SK-N-SH (cell line): ENCODE data around the gene ACYP2. TPM values are rescaled to one million over a fixed set of nuclear protein-coding genes. Genes with fewer than 3 reads are reported as not detected.

Experiments used
- CTCF ChIA-PET: fragments of 300-600, 350-600 bp; formaldehyde crosslinking; extraction: SDS; loops from one replicate; lab custom pipeline; 2021; lab: Yijun Ruan, JAX
- POLR2A ChIA-PET: fragments of 350-600 bp; sonication (Branson Sonifier 250); formaldehyde crosslinking; extraction: SDS; loops from one replicate; lab custom pipeline; 2020; ENCODE audit warnings: antibody characterized with exemption, inconsistent platforms; lab: Yijun Ruan, JAX
- DNase-seq: peaks from one replicate; pipeline ENCODE4 v3.0.0; 2012
- H2AFZ ChIP-seq: fragments of 200-600 bp; sonication (generic); 2 replicates; pipeline ENCODE4 v1.8.1; 2016; ENCODE audit warnings: antibody characterized with exemption, mild to moderate bottlenecking, low read depth
- H3F3A ChIP-seq: fragments of 200-600 bp; sonication (generic); replicated peaks from 2 replicates; pipeline ENCODE3; 2016; ENCODE audit warnings: antibody characterized with exemption, mild to moderate bottlenecking; ENCODE audit not compliant: insufficient read depth
- H3K27ac ChIP-seq, 2 experiments: fragments of 200-500 bp in 1 of 2; fragments of 200-600 bp in 1 of 2; sonication (Bioruptor generic) in 1 of 2; sonication (generic), shearing (Covaris generic) in 1 of 2; 2 replicates each; pipeline versions ENCODE4 v1.5.1 to v1.6.1; 2014 to 2016; ENCODE audit warnings: low read depth in 2 of 2, inconsistent platforms in 1 of 2, low read length in 1 of 2, mild to moderate bottlenecking in 1 of 2, mixed read lengths in 1 of 2
- H3K27me3 ChIP-seq: fragments of 200-600 bp; sonication (generic), shearing (Covaris generic); 2 replicates; pipeline ENCODE4 v1.6.1; 2016; ENCODE audit warnings: mixed run types; ENCODE audit not compliant: insufficient read depth
- H3K36me3 ChIP-seq, 2 experiments: fragments of 200-500 bp in 1 of 2; fragments of 200-600 bp in 1 of 2; sonication (Bioruptor generic) in 1 of 2; sonication (generic) in 1 of 2; replicated peaks in 1 of 2; 2 replicates each; pipeline versions ENCODE3 to v1.5.1; 2014 to 2016; ENCODE audit warnings: low read length in 1 of 2, mild to moderate bottlenecking in 1 of 2; ENCODE audit not compliant: insufficient read depth in 2 of 2, control insufficient read depth in 1 of 2
- H3K4me1 ChIP-seq, 2 experiments: fragments of 200-500 bp in 1 of 2; fragments of 200-600 bp in 1 of 2; sonication (Bioruptor generic) in 1 of 2; sonication (generic), shearing (Covaris generic) in 1 of 2; 2 replicates each; pipeline versions ENCODE4 v1.5.1 to v1.6.1; 2014 to 2016; ENCODE audit warnings: low read depth in 1 of 2, low read length in 1 of 2, mixed run types in 1 of 2; ENCODE audit not compliant: insufficient read depth in 2 of 2, control insufficient read depth in 1 of 2
- H3K4me2 ChIP-seq: fragments of 200-600 bp; sonication (generic), shearing (Covaris generic); 2 replicates; pipeline ENCODE4 v1.6.1; 2017; ENCODE audit warnings: mixed run types
- H3K4me3 ChIP-seq, 2 experiments: fragments of 200-500 bp in 1 of 2; fragments of 200-600 bp in 1 of 2; sonication (Bioruptor generic) in 1 of 2; sonication (generic), shearing (Covaris generic) in 1 of 2; 2 replicates each; pipeline versions ENCODE4 v1.5.1 to v1.8.1; 2014 to 2016; ENCODE audit warnings: low read depth in 2 of 2, inconsistent platforms in 1 of 2, low read length in 1 of 2, mild to moderate bottlenecking in 1 of 2, mixed read lengths in 1 of 2, moderate library complexity in 1 of 2
- H3K79me2 ChIP-seq: fragments of 200-600 bp; sonication (generic); 2 replicates; pipeline ENCODE4 v1.8.1; 2017; ENCODE audit warnings: mild to moderate bottlenecking; ENCODE audit not compliant: insufficient read depth
- H3K9ac ChIP-seq: fragments of 200-600 bp; sonication (generic); 2 replicates; pipeline ENCODE4 v1.6.1; 2017; ENCODE audit warnings: mixed run types
- H3K9me2 ChIP-seq: fragments of 200-600 bp; sonication (generic); 2 replicates; pipeline ENCODE4 v1.6.1; 2017; ENCODE audit warnings: mixed run types
- H3K9me3 ChIP-seq: fragments of 200-600 bp; sonication (generic); 2 replicates; pipeline ENCODE4 v1.6.1; 2017; ENCODE audit warnings: mixed run types, mild to moderate bottlenecking, moderate library complexity
- H4K20me1 ChIP-seq: fragments of 200-600 bp; sonication (generic); 2 replicates; pipeline ENCODE4 v1.6.1; 2017; ENCODE audit warnings: mild to moderate bottlenecking, mixed run types; ENCODE audit not compliant: insufficient read depth
- CHD2 ChIP-seq: fragments of 150-350 bp; IDR thresholded peaks from 2 replicates; pipeline ENCODE4 v1.6.1; 2018; ENCODE audit warnings: low read length; ENCODE audit not compliant: partially characterized antibody
- EP300 ChIP-seq, 2 experiments: IDR thresholded peaks; 2 replicates each; pipeline versions ENCODE4 v1.4.0 to v1.6.1; 2012; ENCODE audit warnings: borderline replicate concordance in 1 of 2, low read depth in 1 of 2, low read length in 1 of 2
- EZH2phosphoT487 ChIP-seq: fragments of 200-600 bp; sonication (generic); IDR thresholded peaks from 2 replicates; pipeline ENCODE4 v1.6.1; 2017; ENCODE audit warnings: low read depth, mixed run types, mild to moderate bottlenecking, antibody characterized with exemption, moderate library complexity, borderline replicate concordance
- FOSL2 ChIP-seq: IDR thresholded peaks from 2 replicates; pipeline ENCODE4 v1.4.0; 2012; ENCODE audit warnings: low read depth, mild to moderate bottlenecking, moderate library complexity, borderline replicate concordance
- FOXJ3 ChIP-seq: sonication (generic); formaldehyde crosslinking; IDR thresholded peaks from 2 replicates; pipeline ENCODE4 v1.5.1; 2020; ENCODE audit warnings: mild to moderate bottlenecking, missing genetic modification reagents
- FOXM1 ChIP-seq: IDR thresholded peaks from 2 replicates; pipeline ENCODE4 v1.4.0; 2012; ENCODE audit warnings: low read depth, mild to moderate bottlenecking
- GATA2 ChIP-seq: sonication (generic); formaldehyde crosslinking; IDR thresholded peaks from 2 replicates; pipeline ENCODE4 v1.5.0; 2020; ENCODE audit warnings: mild to moderate bottlenecking, missing genetic modification reagents
- JUND ChIP-seq: IDR thresholded peaks from 2 replicates; pipeline ENCODE4 v1.4.0; 2012
- MEF2A ChIP-seq: IDR thresholded peaks from 2 replicates; pipeline ENCODE4 v1.4.0; 2012; ENCODE audit warnings: low read depth, borderline replicate concordance
- MXI1 ChIP-seq: IDR thresholded peaks from 2 replicates; pipeline ENCODE4 v1.6.1; 2012; ENCODE audit warnings: mild to moderate bottlenecking, low read depth, low read length, improper control_type of control experiment
- NFIC ChIP-seq: IDR thresholded peaks from 2 replicates; pipeline ENCODE4 v1.4.0; 2012; ENCODE audit warnings: borderline replicate concordance
- REST ChIP-seq: IDR thresholded peaks from 2 replicates; pipeline ENCODE4 v1.6.1; 2012; ENCODE audit warnings: mild to moderate bottlenecking, low read depth, low read length, moderate library complexity
- SIN3A ChIP-seq: IDR thresholded peaks from 2 replicates; pipeline ENCODE4 v1.6.1; 2012; ENCODE audit warnings: low read depth, mild to moderate bottlenecking, low read length, moderate library complexity, borderline replicate concordance
- SMC3 ChIP-seq: IDR thresholded peaks from 2 replicates; pipeline ENCODE4 v1.6.1; 2012; ENCODE audit warnings: low read depth, low read length, improper control_type of control experiment
- TCF12 ChIP-seq: IDR thresholded peaks from 2 replicates; pipeline ENCODE4 v1.4.0; 2012
- TEAD4 ChIP-seq: IDR thresholded peaks from 2 replicates; pipeline ENCODE4 v1.4.0; 2012; ENCODE audit warnings: mild to moderate bottlenecking, borderline replicate concordance; ENCODE audit not compliant: insufficient read depth
- WGBS: methylation state at CpG from one replicate; pipeline ENCODE4 v1.1.6; 2017; ENCODE audit warnings: low lambda C conversion rate; 5-methylcytosine and 5-hydroxymethylcytosine counted together
- polyA plus RNA-seq, 3 experiments: library from polyadenylated mRNA; depleted of rRNA; stranded (reverse); fragments of >200 nt; gene quantifications; 2 replicates each; pipeline ENCODE4 v1.2.3, GENCODE V29; 2012
- TF ChIP-seq, protein P1 (sequence below): IDR thresholded peaks from 2 replicates; pipeline ENCODE4; 2012

The ACYP2 gene
- polyA plus RNA-seq, 1 of the 3 experiments (the other 2 are of a cell fraction): 8.8 TPM

DNA sequence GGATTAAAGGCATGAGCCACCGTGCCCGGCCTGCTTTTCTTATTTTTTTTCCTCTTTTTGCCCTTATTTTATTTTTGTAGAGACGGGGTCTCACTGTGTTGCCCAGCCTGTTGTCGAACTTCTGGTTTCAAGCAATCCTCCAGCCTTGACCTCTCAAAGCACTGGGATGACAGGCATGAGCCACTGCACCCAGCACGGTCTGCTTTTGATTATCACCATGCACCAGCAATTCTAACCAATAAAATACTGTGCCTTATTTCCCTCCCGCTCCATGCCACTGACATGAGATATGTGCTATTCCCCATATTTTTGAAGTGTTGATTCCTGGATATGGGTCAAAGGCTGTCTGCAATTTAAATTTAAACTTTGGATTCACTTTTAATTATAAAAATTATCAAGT, 42.9 kb downstream of the ACYP2 start:
- CTCF ChIA-PET: no interaction called here
- H2AFZ ChIP-seq: no peak overlapping the region

More for the DNA sequence above, 42.9 kb downstream of the ACYP2 start:
- no peaks in the 10 kb centered on the region for H3K36me3 ChIP-seq
- no peaks in the 10 kb centered on the region for H3F3A ChIP-seq
- no peak for TF ChIP-seq NFIC
- TF ChIP-seq MEF2A: no peak
- no peak for TF ChIP-seq GATA2 (CRISPR knock-in tag)
- no peak for TF ChIP-seq EP300 (IDR thresholded peaks at IDR 0.05; ENCODE audit: borderline replicate concordance in 1 of 2, low read depth in 1 of 2, low read length in 1 of 2)
- no peak for TF ChIP-seq FOSL2
- TF ChIP-seq, protein P1, sequence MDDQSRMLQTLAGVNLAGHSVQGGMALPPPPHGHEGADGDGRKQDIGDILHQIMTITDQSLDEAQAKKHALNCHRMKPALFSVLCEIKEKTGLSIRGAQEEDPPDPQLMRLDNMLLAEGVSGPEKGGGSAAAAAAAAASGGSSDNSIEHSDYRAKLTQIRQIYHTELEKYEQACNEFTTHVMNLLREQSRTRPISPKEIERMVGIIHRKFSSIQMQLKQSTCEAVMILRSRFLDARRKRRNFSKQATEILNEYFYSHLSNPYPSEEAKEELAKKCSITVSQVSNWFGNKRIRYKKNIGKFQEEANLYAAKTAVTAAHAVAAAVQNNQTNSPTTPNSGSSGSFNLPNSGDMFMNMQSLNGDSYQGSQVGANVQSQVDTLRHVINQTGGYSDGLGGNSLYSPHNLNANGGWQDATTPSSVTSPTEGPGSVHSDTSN: no peak
- TF ChIP-seq TCF12: no peak
- no peak for TF ChIP-seq SMC3
- no peak for TF ChIP-seq REST
- TF ChIP-seq TEAD4: no peak
- TF ChIP-seq SIN3A: no peak
- no peak for TF ChIP-seq EZH2phosphoT487
- TF ChIP-seq JUND: no peak
- no peak for TF ChIP-seq FOXJ3 (CRISPR knock-in tag)
- TF ChIP-seq FOXM1: no peak
- no peak for TF ChIP-seq CHD2
- no peak for TF ChIP-seq MXI1
- no peaks in the 10 kb centered on the region for H3K27me3 ChIP-seq
- H3K4me1 ChIP-seq: no peaks in the 10 kb centered on the region
- no peaks in the 10 kb centered on the region for H3K9me2 ChIP-seq
- no peaks in the 10 kb centered on the region for H3K79me2 ChIP-seq
- no peak overlapping the region for H3K27ac ChIP-seq
- no peak for DNase-seq
- H3K9ac ChIP-seq: no peak overlapping the region
- H4K20me1 ChIP-seq: no peaks in the 10 kb centered on the region
- no peak overlapping the region for H3K4me3 ChIP-seq
- POLR2A ChIA-PET: no interaction called here
- H3K4me2 ChIP-seq: no peak overlapping the region
- WGBS: 79% methylated on average over 6 of the region's 6 CpGs
- H3K9me3 ChIP-seq: no peaks in the 10 kb centered on the region
